Activated B cell treated with CpG ODN at 0.5 μM for 24 hours (primary cell): ENCODE measurements around the gene RASGRP2. TPM values are rescaled to one million over a fixed set of nuclear protein-coding genes. Genes with fewer than 3 reads are reported as not detected.

ENCODE experiments used
- ATAC-seq: fragments of 200-7000 bp; cut with Tn5 transposase; one replicate; pipeline ENCODE4 v1.10.0; 2021; ENCODE audit warnings: low read depth, mild to moderate bottlenecking, moderate library complexity
- CTCF ChIA-PET: fragments of 350-600 bp; sonication (Branson Sonifier 250); formaldehyde crosslinking; loops from one replicate; lab custom pipeline; 2021; ENCODE audit warnings: antibody characterized with exemption; lab: Charles Lee
- POLR2A ChIA-PET: fragments of 350-600 bp; sonication (Branson Sonifier 250); formaldehyde crosslinking; loops from one replicate; lab custom pipeline; 2021; ENCODE audit warnings: antibody characterized with exemption; lab: Charles Lee
- DNase-seq: peaks from one replicate; pipeline ENCODE4 v3.0.0; 2022
- H3K27ac Mint-ChIP-seq: one replicate; pipeline ENCODE4 v1.8.0; 2020; ENCODE audit warnings: mixed read lengths
- H3K27me3 Mint-ChIP-seq: one replicate; pipeline ENCODE4 v1.8.0; 2021; ENCODE audit warnings: mixed read lengths
- H3K36me3 Mint-ChIP-seq: one replicate; pipeline ENCODE4 v1.8.0; 2021; ENCODE audit warnings: low read depth, mixed read lengths
- H3K4me1 Mint-ChIP-seq: one replicate; pipeline ENCODE4 v1.8.0; 2021; ENCODE audit warnings: mixed read lengths
- H3K4me3 Mint-ChIP-seq: one replicate; pipeline ENCODE4 v1.8.0; 2020; ENCODE audit warnings: mild to moderate bottlenecking, mixed read lengths
- H3K9me3 Mint-ChIP-seq: one replicate; pipeline ENCODE4 v1.8.0; 2020; ENCODE audit warnings: mixed read lengths
- CTCF ChIP-seq: fragments of 200-600 bp; IDR thresholded peaks from one replicate; pipeline ENCODE4 v1.8.0; 2022; ENCODE audit warnings: antibody characterized with exemption, mild to moderate bottlenecking
- intact Hi-C: fragments of 100-400 bp; cut with micrococcal nuclease; formaldehyde crosslinking; loops from one replicate; pipeline ENCODE4 v1.15.1; 2024
- total RNA-seq: library from RNA; stranded (reverse); gene quantifications from 2 replicates; pipeline ENCODE4 v1.2.3, GENCODE V29; 2022

The RASGRP2 gene
- total RNA-seq, 1 donor from 2014 or later = 177 TPM

- ATAC-seq (no peak), DNase-seq (no peak)
- Mint-ChIP-seq H3K9me3 (no peaks in the 10 kb centered on the region), H3K4me3 (no peak overlapping the region), H3K27ac (no peak overlapping the region), H3K27me3 (no peaks in the 10 kb centered on the region), H3K36me3 (peaks cover 47% of the 10 kb centered on the region), H3K4me1 (peaks cover 23% of the 10 kb centered on the region)
- ChIA-PET CTCF (interaction anchor here (5.3 kb wide), 1 partner anchor 12 kb away, joined by 29 read pairs; the partner anchor contains the start of gene MAP4K2), POLR2A (interaction anchor here (0.6 to 1.7 kb wide), 2 partner anchors 13 to 472 kb away, joined by 3 to 6 read pairs; partner anchors contain the start of genes MAP4K2 and POLA2)
- intact Hi-C loops = loop anchor here (5.0 kb wide), 1 partner anchor 223 kb away; the partner anchor contains the start of gene ARL2
- TF ChIP-seq CTCF = no peak
Observed at GRCh38 chr11:64789331-64790204, 45.6 kb upstream of the RASGRP2 start.

GRCh38 chr11:64788321-64789215 is 44.6 kb upstream of the RASGRP2 start:
- DNase-seq (no peak), ATAC-seq (no peak)
- TF ChIP-seq CTCF = no peak
- Mint-ChIP-seq H3K36me3 (peaks cover 38% of the 10 kb centered on the region), H3K4me1 (peaks cover 17% of the 10 kb centered on the region), H3K4me3 (no peak overlapping the region), H3K27ac (no peak overlapping the region), H3K27me3 (no peaks in the 10 kb centered on the region), H3K9me3 (no peaks in the 10 kb centered on the region)
- CTCF ChIA-PET = interaction anchor here (0.6 to 5.3 kb wide), 7 partner anchors 13 to 226 kb away, joined by 3 to 29 read pairs (median 3); partner anchors contain the start of genes MAP4K2 and MEN1
- intact Hi-C loops = loop anchor here (5.0 kb wide), 1 partner anchor 224 kb away; the partner anchor contains the start of gene ARL2
- POLR2A ChIA-PET = interaction anchor here (0.5 to 1.7 kb wide), 6 partner anchors 9 to 473 kb away, joined by 3 to 6 read pairs (median 4); partner anchors contain the start of genes MAP4K2 and POLA2

GRCh38 chr11:64787526-64788320 is 43.8 kb upstream of the RASGRP2 start:
- DNase-seq = peak; percentile 57
- Mint-ChIP-seq H3K4me3 (no peak overlapping the region), H3K36me3 (peaks cover 36% of the 10 kb centered on the region), H3K27me3 (no peaks in the 10 kb centered on the region), H3K4me1 (peaks cover 18% of the 10 kb centered on the region), H3K27ac (peak overlapping the region; percentile 73), H3K9me3 (no peaks in the 10 kb centered on the region)
- ChIA-PET CTCF (interaction anchor here (0.6 to 5.3 kb wide), 7 partner anchors 14 to 227 kb away, joined by 3 to 29 read pairs (median 3); partner anchors contain the start of genes MAP4K2 and MEN1), POLR2A (interaction anchor here (0.7 to 1.7 kb wide), 5 partner anchors 8 to 446 kb away, joined by 3 to 6 read pairs (median 4); partner anchors contain the start of gene MAP4K2)
- intact Hi-C loops = loop anchor here (1.0 to 5.0 kb wide), 4 partner anchors 12 to 225 kb away; partner anchors contain the start of genes ARL2 and CDC42BPG
- ATAC-seq = peak; percentile 74
- TF ChIP-seq CTCF = no peak

GRCh38 chr11:64786308-64786707 is 42.4 kb upstream of the RASGRP2 start:
- Mint-ChIP-seq H3K27ac (no peak overlapping the region), H3K36me3 (peaks cover 27% of the 10 kb centered on the region), H3K4me3 (no peak overlapping the region), H3K9me3 (no peaks in the 10 kb centered on the region), H3K27me3 (no peaks in the 10 kb centered on the region), H3K4me1 (peaks cover 27% of the 10 kb centered on the region)
- DNase-seq (no peak), ATAC-seq (no peak)
- no peak for TF ChIP-seq CTCF
- CTCF ChIA-PET = interaction anchor here (0.9 to 5.3 kb wide), 10 partner anchors 15 to 108 kb away, joined by 3 to 29 read pairs (median 4); partner anchors contain the start of genes CDC42BPG and MAP4K2
- intact Hi-C loops = loop anchor here (5.0 kb wide), 1 partner anchor 226 kb away; the partner anchor contains the start of gene ARL2
- POLR2A ChIA-PET = interaction anchor here (0.7 to 6.2 kb wide), 3 partner anchors 14 to 62 kb away, joined by 3 to 63 read pairs (median 8); no protein-coding TSS in a partner anchor
